ENCODE results near the gene ENTPD3. TPM values are rescaled to one million over a fixed set of nuclear protein-coding genes. Genes with fewer than 3 reads are reported as not detected.

ENTPD3 gene
- total RNA-seq, 2 experiments from 2014 or later, result not detected

DNA sequence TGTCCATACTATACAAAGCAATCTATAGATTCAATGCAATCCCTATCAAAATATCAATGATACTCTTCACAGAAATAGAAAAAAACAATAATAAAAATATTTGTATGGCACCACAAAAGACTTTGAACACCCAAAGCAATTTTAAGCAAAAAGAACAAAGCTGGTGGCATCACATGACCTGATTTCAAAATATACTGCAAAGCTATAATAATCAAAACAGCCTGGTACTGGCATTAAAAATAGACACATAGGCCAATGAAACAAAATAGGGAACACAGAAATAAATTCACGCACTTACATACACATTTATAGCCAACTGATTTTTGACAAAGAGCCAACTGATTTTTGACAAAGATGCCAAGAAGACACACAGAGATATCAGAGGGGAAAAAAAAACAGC, 9.2 kb upstream of the ENTPD3 start:
- Mint-ChIP-seq H3K27ac (no peak overlapping the region), H3K4me1 (peaks cover 8% of the 10 kb centered on the region), H3K4me3 (no peak overlapping the region), H3K36me3 (ENCODE audit: low read depth) (no peaks in the 10 kb centered on the region), H3K9me3 (ENCODE audit: low read depth) (peaks cover 5% of the 10 kb centered on the region), H3K27me3 (no peaks in the 10 kb centered on the region)
- DNase-seq (no peak), ATAC-seq (no peak)
- ChIA-PET CTCF (interaction anchor here (0.7 kb wide), 1 partner anchor 8 kb away, joined by 3 read pairs; no protein-coding TSS in a partner anchor), POLR2A (no interaction called here)
- intact Hi-C loops (cut with DNase I, micrococcal nuclease), result no loop called here

GRCh38 chr3:40379674-40380306, 7.2 kb upstream of the ENTPD3 start:
- ChIA-PET CTCF (no interaction called here), POLR2A (no interaction called here)
- Mint-ChIP-seq H3K9me3 (ENCODE audit: low read depth) (peaks cover 5% of the 10 kb centered on the region), H3K4me3 (no peak overlapping the region), H3K27ac (no peak overlapping the region), H3K27me3 (no peaks in the 10 kb centered on the region), H3K4me1 (peaks cover 8% of the 10 kb centered on the region), H3K36me3 (ENCODE audit: low read depth) (no peaks in the 10 kb centered on the region)
- ATAC-seq (peak; percentile 81), DNase-seq (peak; percentile 15)
- intact Hi-C loops (cut with DNase I, micrococcal nuclease), result no loop called here

GRCh38 chr3:40381904-40382616, 4.9 kb upstream of the ENTPD3 start:
- no peaks in the 10 kb centered on the region for H3K9me3 Mint-ChIP-seq (ENCODE audit: low read depth)
- peaks cover 12% of the 10 kb centered on the region for H3K4me1 Mint-ChIP-seq
- intact Hi-C loops (cut with DNase I, micrococcal nuclease), result no loop called here
- DNase-seq (no peak), ATAC-seq (no peak)
- POLR2A ChIA-PET, result no interaction called here
- H3K27me3 Mint-ChIP-seq, result peaks cover 10% of the 10 kb centered on the region
- no peaks in the 10 kb centered on the region for H3K36me3 Mint-ChIP-seq (ENCODE audit: low read depth)
- no peak overlapping the region for H3K27ac Mint-ChIP-seq
- H3K4me3 Mint-ChIP-seq, result no peak overlapping the region
- CTCF ChIA-PET, result interaction anchor here (0.6 kb wide), 1 partner anchor 55 kb away, joined by 3 read pairs; no protein-coding TSS in a partner anchor

GRCh38 chr3:40382617-40382979, 4.4 kb upstream of the ENTPD3 start:
- Mint-ChIP-seq H3K27me3 (peaks cover 14% of the 10 kb centered on the region), H3K36me3 (ENCODE audit: low read depth) (no peaks in the 10 kb centered on the region), H3K9me3 (ENCODE audit: low read depth) (no peaks in the 10 kb centered on the region), H3K27ac (no peak overlapping the region), H3K4me1 (peaks cover 14% of the 10 kb centered on the region), H3K4me3 (no peak overlapping the region)
- no peak for ATAC-seq
- intact Hi-C loops (cut with DNase I, micrococcal nuclease), result no loop called here
- CTCF ChIA-PET, result interaction anchor here (0.6 kb wide), 1 partner anchor 56 kb away, joined by 3 read pairs; no protein-coding TSS in a partner anchor
- no peak for DNase-seq
- POLR2A ChIA-PET, result no interaction called here

- no peak overlapping the region for H3K27ac Mint-ChIP-seq
- no peak overlapping the region for H3K4me3 Mint-ChIP-seq
- peaks cover 5% of the 10 kb centered on the region for H3K4me1 Mint-ChIP-seq
- ChIA-PET CTCF (interaction anchor here (0.6 kb wide), 1 partner anchor 9 kb away, joined by 3 read pairs; no protein-coding TSS in a partner anchor), POLR2A (no interaction called here)
- DNase-seq (no peak), ATAC-seq (no peak)
- H3K36me3 Mint-ChIP-seq (ENCODE audit: low read depth), result no peaks in the 10 kb centered on the region
- intact Hi-C loops (cut with DNase I, micrococcal nuclease), result no loop called here
- no peaks in the 10 kb centered on the region for H3K9me3 Mint-ChIP-seq (ENCODE audit: low read depth)
- H3K27me3 Mint-ChIP-seq, result peaks cover 34% of the 10 kb centered on the region
Measured at GRCh38 chr3:40386213-40386612, 771 bp upstream of the ENTPD3 start.

DNA sequence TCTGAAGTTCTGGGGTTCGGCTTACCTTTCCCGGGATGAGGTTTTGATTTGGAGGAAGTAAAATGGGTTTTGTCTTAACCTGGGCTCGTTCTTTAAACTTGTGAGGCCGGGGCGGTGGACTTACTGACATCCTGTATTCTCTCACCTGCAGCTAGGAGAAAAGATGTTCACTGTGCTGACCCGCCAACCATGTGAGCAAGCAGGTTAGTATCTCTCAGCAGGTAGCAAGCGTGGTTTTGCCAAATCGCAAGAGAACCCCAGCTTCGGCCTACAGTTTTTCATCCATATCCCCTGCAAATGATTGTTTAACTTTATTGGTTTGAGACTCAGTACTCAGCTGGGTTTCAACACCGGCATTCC, 891 bp downstream of the ENTPD3 start:
- CTCF ChIA-PET, result no interaction called here
- Mint-ChIP-seq H3K4me1 (peaks cover 5% of the 10 kb centered on the region), H3K4me3 (no peak overlapping the region), H3K27ac (no peak overlapping the region), H3K27me3 (peaks cover 34% of the 10 kb centered on the region), H3K36me3 (ENCODE audit: low read depth) (no peaks in the 10 kb centered on the region), H3K9me3 (ENCODE audit: low read depth) (no peaks in the 10 kb centered on the region)
- no peak for DNase-seq
- intact Hi-C loops (cut with DNase I, micrococcal nuclease), result no loop called here
- POLR2A ChIA-PET, result no interaction called here
- no peak for ATAC-seq

GRCh38 chr3:40396406-40396805, 9.4 kb downstream of the ENTPD3 start:
- ChIA-PET CTCF (no interaction called here), POLR2A (no interaction called here)
- intact Hi-C loops (cut with DNase I, micrococcal nuclease), result no loop called here
- no peak overlapping the region for H3K4me3 Mint-ChIP-seq
- DNase-seq (no peak), ATAC-seq (no peak)
- no peaks in the 10 kb centered on the region for H3K4me1 Mint-ChIP-seq
- H3K36me3 Mint-ChIP-seq (ENCODE audit: low read depth), result no peaks in the 10 kb centered on the region
- no peak overlapping the region for H3K27ac Mint-ChIP-seq
- peaks cover 3% of the 10 kb centered on the region for H3K27me3 Mint-ChIP-seq
- no peaks in the 10 kb centered on the region for H3K9me3 Mint-ChIP-seq (ENCODE audit: low read depth)

DNA sequence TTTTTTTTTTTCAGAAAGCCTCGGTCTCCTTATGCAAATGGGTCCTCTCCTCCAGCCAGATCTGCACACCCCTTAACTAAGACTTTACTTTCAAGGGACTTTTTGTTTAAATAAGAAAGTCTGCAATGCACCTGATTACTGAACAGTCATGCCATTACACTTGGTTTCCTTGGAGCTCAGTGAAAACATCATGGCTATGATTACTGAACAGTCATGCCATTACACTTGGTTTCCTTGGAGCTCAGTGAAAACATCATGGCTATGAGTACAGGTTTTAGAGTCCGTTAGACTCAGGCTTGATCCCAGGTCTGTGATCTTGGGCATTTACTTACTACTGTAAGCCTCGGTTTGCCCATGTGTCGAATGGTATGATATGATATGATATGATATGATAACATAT, 10.1 kb downstream of the ENTPD3 start:
- H3K4me3 Mint-ChIP-seq, result no peak overlapping the region
- CTCF ChIA-PET, result no interaction called here
- intact Hi-C loops (cut with DNase I, micrococcal nuclease), result no loop called here
- no peak overlapping the region for H3K27ac Mint-ChIP-seq
- no peaks in the 10 kb centered on the region for H3K9me3 Mint-ChIP-seq (ENCODE audit: low read depth)
- DNase-seq (no peak), ATAC-seq (no peak)
- peaks cover 3% of the 10 kb centered on the region for H3K27me3 Mint-ChIP-seq
- POLR2A ChIA-PET, result no interaction called here
- no peaks in the 10 kb centered on the region for H3K36me3 Mint-ChIP-seq (ENCODE audit: low read depth)
- no peaks in the 10 kb centered on the region for H3K4me1 Mint-ChIP-seq

- intact Hi-C loops (cut with DNase I, micrococcal nuclease), result no loop called here
Measured at GRCh38 chr3:40397912-40398311, 10.9 kb downstream of the ENTPD3 start.

GRCh38 chr3:40398346-40398745, 11.4 kb downstream of the ENTPD3 start:
- Mint-ChIP-seq H3K27ac (no peak overlapping the region), H3K27me3 (peaks cover 3% of the 10 kb centered on the region), H3K4me3 (no peak overlapping the region), H3K4me1 (no peaks in the 10 kb centered on the region), H3K9me3 (ENCODE audit: low read depth) (no peaks in the 10 kb centered on the region), H3K36me3 (ENCODE audit: low read depth) (no peaks in the 10 kb centered on the region)
- POLR2A ChIA-PET, result no interaction called here
- ATAC-seq, result no peak
- intact Hi-C loops (cut with DNase I, micrococcal nuclease), result no loop called here
- no peak for DNase-seq
- CTCF ChIA-PET, result interaction anchor here (0.6 to 0.8 kb wide), 2 partner anchors 1172 to 1722 kb away, joined by 3 to 4 read pairs; no protein-coding TSS in a partner anchor

More at GRCh38 chr3:40397912-40398311, 10.9 kb downstream of the ENTPD3 start:
- DNase-seq (no peak), ATAC-seq (no peak)
- POLR2A ChIA-PET, result no interaction called here
- Mint-ChIP-seq H3K27ac (no peak overlapping the region), H3K9me3 (ENCODE audit: low read depth) (no peaks in the 10 kb centered on the region), H3K4me3 (no peak overlapping the region), H3K4me1 (no peaks in the 10 kb centered on the region), H3K27me3 (peaks cover 3% of the 10 kb centered on the region), H3K36me3 (ENCODE audit: low read depth) (no peaks in the 10 kb centered on the region)
- CTCF ChIA-PET, result no interaction called here

DNA sequence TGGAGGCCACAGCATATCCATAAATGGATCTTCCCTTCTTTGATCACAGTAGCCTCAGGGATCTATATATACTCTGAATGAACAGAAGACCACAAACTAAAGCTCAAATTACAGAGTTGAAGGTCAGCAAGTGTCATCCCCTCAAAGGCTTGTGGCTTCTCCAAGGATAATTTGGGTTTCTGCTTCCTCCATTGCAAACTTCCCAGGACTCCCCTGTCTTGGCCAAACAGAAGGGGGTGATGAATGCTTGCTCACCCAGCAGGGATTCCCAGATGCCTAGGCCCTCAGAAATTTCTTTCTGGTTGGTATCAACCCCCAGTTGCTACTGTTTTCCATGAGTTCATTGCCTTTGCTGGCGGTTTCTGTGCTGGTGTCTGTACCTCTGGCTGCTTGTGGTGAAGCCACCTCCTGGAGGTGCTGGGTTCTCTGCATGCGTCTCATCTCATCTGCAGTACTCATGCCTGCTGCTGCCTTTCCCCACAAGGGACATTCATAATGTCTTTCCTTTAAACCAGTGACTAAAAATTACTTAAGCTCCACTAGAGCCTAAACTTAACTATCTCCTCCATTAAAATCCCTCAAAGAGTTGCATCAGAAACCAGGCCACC, 17.7 kb downstream of the ENTPD3 start:
- no peaks in the 10 kb centered on the region for H3K36me3 Mint-ChIP-seq (ENCODE audit: low read depth)
- no peak overlapping the region for H3K27ac Mint-ChIP-seq
- H3K27me3 Mint-ChIP-seq, result no peaks in the 10 kb centered on the region
- no peaks in the 10 kb centered on the region for H3K9me3 Mint-ChIP-seq (ENCODE audit: low read depth)
- DNase-seq, result no peak
- ChIA-PET CTCF (no interaction called here), POLR2A (no interaction called here)
- intact Hi-C loops (cut with DNase I, micrococcal nuclease), result no loop called here
- ATAC-seq, result no peak
- no peak overlapping the region for H3K4me3 Mint-ChIP-seq
- no peaks in the 10 kb centered on the region for H3K4me1 Mint-ChIP-seq

DNA sequence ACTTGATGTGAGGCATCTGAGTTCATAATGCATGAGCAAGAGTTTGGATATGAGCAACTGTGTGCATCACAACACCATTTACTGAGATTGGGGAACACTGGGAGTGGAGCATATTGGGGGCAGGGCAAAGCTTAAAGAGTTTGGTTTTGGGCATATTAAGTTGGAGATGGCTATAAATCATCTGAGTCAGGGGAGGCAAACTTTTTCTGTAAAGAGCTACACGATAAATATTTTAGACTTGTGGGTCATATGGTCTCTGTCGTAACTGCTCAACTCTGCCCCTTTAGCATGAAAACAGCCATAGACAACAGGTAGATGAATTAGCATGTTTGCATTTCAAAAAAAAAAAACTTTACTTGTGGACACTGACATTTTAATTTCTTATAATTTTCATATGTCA, 20.0 kb downstream of the ENTPD3 start:
- H3K36me3 Mint-ChIP-seq (ENCODE audit: low read depth), result no peaks in the 10 kb centered on the region
- H3K4me1 Mint-ChIP-seq, result no peaks in the 10 kb centered on the region
- intact Hi-C loops (cut with DNase I, micrococcal nuclease), result no loop called here
- H3K27ac Mint-ChIP-seq, result no peak overlapping the region
- POLR2A ChIA-PET, result no interaction called here
- no peaks in the 10 kb centered on the region for H3K27me3 Mint-ChIP-seq
- CTCF ChIA-PET, result interaction anchor here (0.6 to 1.1 kb wide), 5 partner anchors 13 to 1691 kb away, joined by 3 to 4 read pairs (median 4); no protein-coding TSS in a partner anchor
- ATAC-seq (no peak), DNase-seq (no peak)
- H3K9me3 Mint-ChIP-seq (ENCODE audit: low read depth), result no peaks in the 10 kb centered on the region
- no peak overlapping the region for H3K4me3 Mint-ChIP-seq

All from activated CD4-positive, alpha-beta T cell treated with anti-CD3 and anti-CD28 coated beads for 36 hours (primary cell).